ENCODE results near the gene ENTPD1. TPM values are rescaled to one million over a fixed set of nuclear protein-coding genes. Genes with fewer than 3 reads are reported as not detected.
"Not testable (repeated sequence)": the region's sequence is repeated elsewhere in the genome, so short reads cannot be mapped to it uniquely, and the experiment has no call there.

Gene ENTPD1
- polyA plus RNA-seq, 2 donors = 2.4 to 3.7 TPM

GRCh38 chr10:95756809-95757684 is 1.1 kb downstream of the ENTPD1 start:
- peak overlapping the region in 1 of 2 donors; percentile 39 for H3K4me3 ChIP-seq (ENCODE audit: low read depth in 1 of 2, low read length in 2 of 2)
- H3K27ac ChIP-seq (ENCODE audit: low read depth in 2 of 2, low read length in 1 of 2) = peak overlapping the region; percentile 76 to 80
- WGBS, 2 donors = 31 to 35% methylated on average over 5 of the region's 5 CpGs

GRCh38 chr10:95758351-95759025 is 2.5 kb downstream of the ENTPD1 start:
- Histone ChIP-seq H3K27ac (ENCODE audit: low read depth in 2 of 2, low read length in 1 of 2) (peak overlapping the region; percentile 24 to 62), H3K4me1 (ENCODE audit: control insufficient read depth in 2 of 2, insufficient read depth in 2 of 2, low read length in 1 of 2) (peaks cover 0 to 4% of the 10 kb centered on the region in 2 donors), H3K27me3 (ENCODE audit: control insufficient read depth in 1 of 2, insufficient read depth in 2 of 2, low read length in 2 of 2) (no peaks in the 10 kb centered on the region), H3K36me3 (ENCODE audit: control insufficient read depth in 2 of 2, insufficient read depth in 2 of 2, low read length in 1 of 2) (no peaks in the 10 kb centered on the region), H3K4me3 (ENCODE audit: low read depth in 1 of 2, low read length in 2 of 2) (no peak overlapping the region), H3K9me3 (ENCODE audit: control insufficient read depth in 2 of 2, insufficient read depth in 1 of 2, low read depth in 1 of 2, low read length in 1 of 2) (no peaks in the 10 kb centered on the region)
- 51 to 61% methylated on average over 2 of the region's 2 CpGs for whole genome bisulfite sequencing, 2 donors

More at GRCh38 chr10:95756809-95757684, 1.1 kb downstream of the ENTPD1 start:
- Histone ChIP-seq H3K27me3 (ENCODE audit: control insufficient read depth in 1 of 2, insufficient read depth in 2 of 2, low read length in 2 of 2) (no peaks in the 10 kb centered on the region), H3K4me1 (ENCODE audit: control insufficient read depth in 2 of 2, insufficient read depth in 2 of 2, low read length in 1 of 2) (peaks cover 0 to 4% of the 10 kb centered on the region in 2 donors), H3K9me3 (ENCODE audit: control insufficient read depth in 2 of 2, insufficient read depth in 1 of 2, low read depth in 1 of 2, low read length in 1 of 2) (no peaks in the 10 kb centered on the region), H3K36me3 (ENCODE audit: control insufficient read depth in 2 of 2, insufficient read depth in 2 of 2, low read length in 1 of 2) (no peaks in the 10 kb centered on the region)

GRCh38 chr10:95759233-95759826 is 3.4 kb downstream of the ENTPD1 start:
- WGBS, 2 donors = 50 to 55% methylated on average over 3 of the region's 3 CpGs
- H3K4me1 ChIP-seq (ENCODE audit: control insufficient read depth in 2 of 2, insufficient read depth in 2 of 2, low read length in 1 of 2) = peaks cover 0 to 4% of the 10 kb centered on the region in 2 donors
- peak overlapping the region; percentile 60 to 62 for H3K27ac ChIP-seq (ENCODE audit: low read depth in 2 of 2, low read length in 1 of 2)
- H3K9me3 ChIP-seq (ENCODE audit: control insufficient read depth in 2 of 2, insufficient read depth in 1 of 2, low read depth in 1 of 2, low read length in 1 of 2) = no peaks in the 10 kb centered on the region
- no peaks in the 10 kb centered on the region for H3K27me3 ChIP-seq (ENCODE audit: control insufficient read depth in 1 of 2, insufficient read depth in 2 of 2, low read length in 2 of 2)
- H3K36me3 ChIP-seq (ENCODE audit: control insufficient read depth in 2 of 2, insufficient read depth in 2 of 2, low read length in 1 of 2) = no peaks in the 10 kb centered on the region
- H3K4me3 ChIP-seq (ENCODE audit: low read depth in 1 of 2, low read length in 2 of 2) = no peak overlapping the region

- Histone ChIP-seq H3K36me3 (ENCODE audit: control insufficient read depth in 2 of 2, insufficient read depth in 2 of 2, low read length in 1 of 2) (no peaks in the 10 kb centered on the region), H3K27me3 (ENCODE audit: control insufficient read depth in 1 of 2, insufficient read depth in 2 of 2, low read length in 2 of 2) (no peaks in the 10 kb centered on the region), H3K4me3 (ENCODE audit: low read depth in 1 of 2, low read length in 2 of 2) (no peak overlapping the region), H3K4me1 (ENCODE audit: control insufficient read depth in 2 of 2, insufficient read depth in 2 of 2, low read length in 1 of 2) (peaks cover 0 to 4% of the 10 kb centered on the region in 2 donors), H3K27ac (ENCODE audit: low read depth in 2 of 2, low read length in 1 of 2) (peak overlapping the region; percentile 41 to 58), H3K9me3 (ENCODE audit: control insufficient read depth in 2 of 2, insufficient read depth in 1 of 2, low read depth in 1 of 2, low read length in 1 of 2) (no peaks in the 10 kb centered on the region)
- 62 to 64% methylated on average over 3 of the region's 3 CpGs for WGBS, 2 donors
These were observed 6.1 kb downstream of the ENTPD1 start for GRCh38 chr10:95761939-95762492.

- no peaks in the 10 kb centered on the region for H3K4me1 ChIP-seq (ENCODE audit: control insufficient read depth in 2 of 2, insufficient read depth in 2 of 2, low read length in 1 of 2)
- no peaks in the 10 kb centered on the region for H3K9me3 ChIP-seq (ENCODE audit: control insufficient read depth in 2 of 2, insufficient read depth in 1 of 2, low read depth in 1 of 2, low read length in 1 of 2)
- no peak overlapping the region for H3K4me3 ChIP-seq (ENCODE audit: low read depth in 1 of 2, low read length in 2 of 2)
- H3K36me3 ChIP-seq (ENCODE audit: control insufficient read depth in 2 of 2, insufficient read depth in 2 of 2, low read length in 1 of 2) = no peaks in the 10 kb centered on the region
- H3K27ac ChIP-seq (ENCODE audit: low read depth in 2 of 2, low read length in 1 of 2) = no peak overlapping the region
- H3K27me3 ChIP-seq (ENCODE audit: control insufficient read depth in 1 of 2, insufficient read depth in 2 of 2, low read length in 2 of 2) = no peaks in the 10 kb centered on the region
These were observed 12.1 kb downstream of the ENTPD1 start for GRCh38 chr10:95767884-95768556.

- H3K4me1 ChIP-seq (ENCODE audit: control insufficient read depth in 2 of 2, insufficient read depth in 2 of 2, low read length in 1 of 2) = no peaks in the 10 kb centered on the region
- no peak overlapping the region for H3K27ac ChIP-seq (ENCODE audit: low read depth in 2 of 2, low read length in 1 of 2)
- 85 to 87% methylated on average over 4 of the region's 4 CpGs for WGBS, 2 donors
- H3K4me3 ChIP-seq (ENCODE audit: low read depth in 1 of 2, low read length in 2 of 2) = no peak overlapping the region
- H3K36me3 ChIP-seq (ENCODE audit: control insufficient read depth in 2 of 2, insufficient read depth in 2 of 2, low read length in 1 of 2) = no peaks in the 10 kb centered on the region
- no peaks in the 10 kb centered on the region for H3K9me3 ChIP-seq (ENCODE audit: control insufficient read depth in 2 of 2, insufficient read depth in 1 of 2, low read depth in 1 of 2, low read length in 1 of 2)
- H3K27me3 ChIP-seq (ENCODE audit: control insufficient read depth in 1 of 2, insufficient read depth in 2 of 2, low read length in 2 of 2) = no peaks in the 10 kb centered on the region
These were observed 14.2 kb downstream of the ENTPD1 start for GRCh38 chr10:95770084-95770720.

- H3K9me3 ChIP-seq (ENCODE audit: control insufficient read depth in 2 of 2, insufficient read depth in 1 of 2, low read depth in 1 of 2, low read length in 1 of 2); H3K4me1 ChIP-seq (ENCODE audit: control insufficient read depth in 2 of 2, insufficient read depth in 2 of 2, low read length in 1 of 2); H3K4me3 ChIP-seq (ENCODE audit: low read depth in 1 of 2, low read length in 2 of 2); H3K27me3 ChIP-seq (ENCODE audit: control insufficient read depth in 1 of 2, insufficient read depth in 2 of 2, low read length in 2 of 2); H3K27ac ChIP-seq (ENCODE audit: low read depth in 2 of 2, low read length in 1 of 2); H3K36me3 ChIP-seq (ENCODE audit: control insufficient read depth in 2 of 2, insufficient read depth in 2 of 2, low read length in 1 of 2): not testable (repeated sequence)
- WGBS, 2 donors = 76 to 78% methylated on average over 2 of the region's 2 CpGs
These were observed 17.5 kb downstream of the ENTPD1 start for GRCh38 chr10:95773454-95773853.

- not testable (repeated sequence) for H3K4me1 ChIP-seq (ENCODE audit: control insufficient read depth in 2 of 2, insufficient read depth in 2 of 2, low read length in 1 of 2); H3K9me3 ChIP-seq (ENCODE audit: control insufficient read depth in 2 of 2, insufficient read depth in 1 of 2, low read depth in 1 of 2, low read length in 1 of 2); H3K4me3 ChIP-seq (ENCODE audit: low read depth in 1 of 2, low read length in 2 of 2); H3K27me3 ChIP-seq (ENCODE audit: control insufficient read depth in 1 of 2, insufficient read depth in 2 of 2, low read length in 2 of 2); H3K27ac ChIP-seq (ENCODE audit: low read depth in 2 of 2, low read length in 1 of 2); H3K36me3 ChIP-seq (ENCODE audit: control insufficient read depth in 2 of 2, insufficient read depth in 2 of 2, low read length in 1 of 2)
- WGBS, 2 donors = 85 to 90% methylated on average over 8 of the region's 8 CpGs
These were observed 21.7 kb downstream of the ENTPD1 start for GRCh38 chr10:95777638-95778037.

- H3K36me3 ChIP-seq (ENCODE audit: control insufficient read depth in 2 of 2, insufficient read depth in 2 of 2, low read length in 1 of 2) = no peaks in the 10 kb centered on the region
- no peaks in the 10 kb centered on the region for H3K27me3 ChIP-seq (ENCODE audit: control insufficient read depth in 1 of 2, insufficient read depth in 2 of 2, low read length in 2 of 2)
- H3K27ac ChIP-seq (ENCODE audit: low read depth in 2 of 2, low read length in 1 of 2) = no peak overlapping the region
- no peaks in the 10 kb centered on the region for H3K4me1 ChIP-seq (ENCODE audit: control insufficient read depth in 2 of 2, insufficient read depth in 2 of 2, low read length in 1 of 2)
- WGBS, 2 donors = 65 to 69% methylated on average over 2 of the region's 2 CpGs
- H3K4me3 ChIP-seq (ENCODE audit: low read depth in 1 of 2, low read length in 2 of 2) = no peak overlapping the region
- no peaks in the 10 kb centered on the region for H3K9me3 ChIP-seq (ENCODE audit: control insufficient read depth in 2 of 2, insufficient read depth in 1 of 2, low read depth in 1 of 2, low read length in 1 of 2)
These were observed 26.4 kb downstream of the ENTPD1 start for GRCh38 chr10:95782318-95782717.

Data from esophagus (tissue), 2 donors.